ENCODE data around the gene ZNF280B. TPM values are rescaled to one million over a fixed set of nuclear protein-coding genes. Genes with fewer than 3 reads are reported as not detected.

ZNF280B gene
- total RNA-seq, 6 experiments from 2014 or later, result 0.14 to 0.48 (median 0.35) TPM

DNA sequence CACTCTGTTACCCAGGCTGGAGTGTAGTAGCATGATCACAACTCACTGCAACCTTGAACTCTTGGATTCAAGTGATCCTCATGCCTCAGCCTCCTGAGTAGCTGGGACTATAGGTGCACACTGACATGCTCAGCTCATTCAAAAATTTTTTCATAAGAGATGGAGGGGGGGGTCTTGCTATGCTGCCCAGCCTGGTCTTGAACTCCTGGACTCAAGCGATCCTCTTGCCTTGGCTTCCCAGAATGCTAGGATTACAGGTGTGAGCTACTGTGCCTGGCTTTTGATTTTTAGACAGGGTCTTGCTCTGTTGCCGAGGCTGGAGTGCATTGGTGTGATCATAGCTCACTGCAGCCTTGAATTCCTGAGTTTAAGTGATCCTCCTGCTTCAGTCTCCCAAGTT is 36.5 kb upstream of the ZNF280B start:
- Mint-ChIP-seq H3K4me3 (no peak overlapping the region), H3K9me3 (peaks cover 13% of the 10 kb centered on the region), H3K27me3 (ENCODE audit: insufficient read depth) (peaks cover 17% of the 10 kb centered on the region), H3K4me1 (ENCODE audit: low read depth) (no peaks in the 10 kb centered on the region), H3K36me3 (ENCODE audit: low read depth) (no peaks in the 10 kb centered on the region), H3K27ac (no peak overlapping the region)
- TF ChIP-seq, protein P1, sequence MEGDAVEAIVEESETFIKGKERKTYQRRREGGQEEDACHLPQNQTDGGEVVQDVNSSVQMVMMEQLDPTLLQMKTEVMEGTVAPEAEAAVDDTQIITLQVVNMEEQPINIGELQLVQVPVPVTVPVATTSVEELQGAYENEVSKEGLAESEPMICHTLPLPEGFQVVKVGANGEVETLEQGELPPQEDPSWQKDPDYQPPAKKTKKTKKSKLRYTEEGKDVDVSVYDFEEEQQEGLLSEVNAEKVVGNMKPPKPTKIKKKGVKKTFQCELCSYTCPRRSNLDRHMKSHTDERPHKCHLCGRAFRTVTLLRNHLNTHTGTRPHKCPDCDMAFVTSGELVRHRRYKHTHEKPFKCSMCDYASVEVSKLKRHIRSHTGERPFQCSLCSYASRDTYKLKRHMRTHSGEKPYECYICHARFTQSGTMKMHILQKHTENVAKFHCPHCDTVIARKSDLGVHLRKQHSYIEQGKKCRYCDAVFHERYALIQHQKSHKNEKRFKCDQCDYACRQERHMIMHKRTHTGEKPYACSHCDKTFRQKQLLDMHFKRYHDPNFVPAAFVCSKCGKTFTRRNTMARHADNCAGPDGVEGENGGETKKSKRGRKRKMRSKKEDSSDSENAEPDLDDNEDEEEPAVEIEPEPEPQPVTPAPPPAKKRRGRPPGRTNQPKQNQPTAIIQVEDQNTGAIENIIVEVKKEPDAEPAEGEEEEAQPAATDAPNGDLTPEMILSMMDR (IDR thresholded peaks at IDR 0.05), result no peak
- DNase-seq, result no peak

GRCh38 chr22:22538226-22538989 is 29.9 kb upstream of the ZNF280B start:
- H3K9me3 Mint-ChIP-seq, result peaks cover 22% of the 10 kb centered on the region
- H3K27ac Mint-ChIP-seq, result no peak overlapping the region
- no peaks in the 10 kb centered on the region for H3K4me1 Mint-ChIP-seq (ENCODE audit: low read depth)
- TF ChIP-seq, protein P1 (IDR thresholded peaks at IDR 0.05), result no peak
- peaks cover 15% of the 10 kb centered on the region for H3K27me3 Mint-ChIP-seq (ENCODE audit: insufficient read depth)
- no peaks in the 10 kb centered on the region for H3K36me3 Mint-ChIP-seq (ENCODE audit: low read depth)
- H3K4me3 Mint-ChIP-seq, result no peak overlapping the region
- no peak for DNase-seq

DNA sequence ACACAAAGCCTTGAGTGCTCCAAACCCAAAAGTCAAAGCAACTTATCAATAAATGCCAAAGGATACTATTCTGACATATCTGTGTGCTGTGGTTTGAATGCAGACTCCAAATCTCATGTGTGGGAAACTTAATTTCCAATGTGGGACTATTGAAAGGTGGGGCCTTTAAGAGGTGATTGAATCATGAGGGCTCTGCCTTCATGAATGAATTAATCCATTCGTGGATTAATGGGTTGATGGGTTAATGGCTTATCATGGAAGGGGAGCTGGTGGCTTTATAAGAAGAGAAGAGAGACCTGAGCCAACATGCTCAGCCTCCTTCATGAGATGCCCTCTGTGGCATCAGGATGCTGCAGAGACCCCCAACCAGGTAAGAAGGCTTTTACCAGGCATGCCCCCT is 28.4 kb upstream of the ZNF280B start:
- Mint-ChIP-seq H3K27ac (no peak overlapping the region), H3K9me3 (peaks cover 20% of the 10 kb centered on the region), H3K4me3 (no peak overlapping the region), H3K4me1 (ENCODE audit: low read depth) (no peaks in the 10 kb centered on the region), H3K36me3 (ENCODE audit: low read depth) (no peaks in the 10 kb centered on the region), H3K27me3 (ENCODE audit: insufficient read depth) (peaks cover 10% of the 10 kb centered on the region)
- no peak for DNase-seq
- TF ChIP-seq, protein P1 (IDR thresholded peaks at IDR 0.05), result no peak

DNA sequence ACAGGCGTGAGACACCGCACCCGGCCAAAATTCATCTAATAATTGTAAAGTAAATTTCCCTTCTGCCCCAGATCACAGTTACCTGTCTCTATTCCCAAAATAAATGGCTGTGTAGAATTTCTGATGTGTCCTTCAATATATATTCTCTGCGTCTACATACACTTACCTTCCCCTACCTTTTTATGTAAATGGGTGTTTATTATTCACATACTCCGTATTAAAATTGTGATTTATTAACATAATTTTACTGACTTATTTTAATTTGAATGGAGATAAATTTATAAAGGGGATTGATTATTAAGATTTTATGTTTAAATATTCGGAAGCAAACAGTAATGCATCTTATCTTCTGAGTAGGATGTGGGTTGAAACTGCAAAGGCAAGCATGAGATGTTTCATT is 28.0 kb upstream of the ZNF280B start:
- H3K4me3 Mint-ChIP-seq, result no peak overlapping the region
- peaks cover 19% of the 10 kb centered on the region for H3K9me3 Mint-ChIP-seq
- peaks cover 6% of the 10 kb centered on the region for H3K27me3 Mint-ChIP-seq (ENCODE audit: insufficient read depth)
- H3K36me3 Mint-ChIP-seq (ENCODE audit: low read depth), result no peaks in the 10 kb centered on the region
- no peak overlapping the region for H3K27ac Mint-ChIP-seq
- TF ChIP-seq, protein P1 (IDR thresholded peaks at IDR 0.05), result no peak
- H3K4me1 Mint-ChIP-seq (ENCODE audit: low read depth), result no peaks in the 10 kb centered on the region
- DNase-seq, result no peak

GRCh38 chr22:22535662-22536061 is 27.1 kb upstream of the ZNF280B start:
- Mint-ChIP-seq H3K27me3 (ENCODE audit: insufficient read depth) (peaks cover 5% of the 10 kb centered on the region), H3K27ac (no peak overlapping the region), H3K4me3 (no peak overlapping the region), H3K9me3 (peaks cover 16% of the 10 kb centered on the region), H3K4me1 (ENCODE audit: low read depth) (no peaks in the 10 kb centered on the region), H3K36me3 (ENCODE audit: low read depth) (no peaks in the 10 kb centered on the region)
- DNase-seq, result no peak
- TF ChIP-seq, protein P1 (IDR thresholded peaks at IDR 0.05), result no peak

Measured in HFFc6 (cell line).